ENCODE results near the gene PEX1. TPM values are rescaled to one million over a fixed set of nuclear protein-coding genes. Genes with fewer than 3 reads are reported as not detected.

The PEX1 gene
- total and polyA plus RNA-seq, 2 donors = 17.6 to 27.9 TPM

Other genes with a start within 250 kb of the PEX1 start
- gene GATAD1, start 81.0 kb downstream of the PEX1 start, total RNA-seq = 8.8 TPM
- 24.6 TPM for gene GATAD1, start 81.0 kb downstream of the PEX1 start, polyA plus RNA-seq
- gene ERVW-1, start 50.6 kb downstream of the PEX1 start, total RNA-seq = not detected
- gene ERVW-1, start 50.6 kb downstream of the PEX1 start, polyA plus RNA-seq = 0.14 TPM
- 9.7 TPM for gene RBM48, start 275 bp upstream of the PEX1 start, total RNA-seq
- 10.0 TPM for gene RBM48, start 275 bp upstream of the PEX1 start, polyA plus RNA-seq
- gene FAM133B, start 61.9 kb upstream of the PEX1 start, total RNA-seq = 29.8 TPM
- 29.1 TPM for gene FAM133B, start 61.9 kb upstream of the PEX1 start, polyA plus RNA-seq

All from thymus (tissue), 2 donors.